ENCODE results near the gene BMP6. TPM values are rescaled to one million over a fixed set of nuclear protein-coding genes. Genes with fewer than 3 reads are reported as not detected.

BMP6 gene
- total RNA-seq, 1 donor from 2014 or later = 0.44 TPM

- Mint-ChIP-seq H3K9me3 (peaks cover 5% of the 10 kb centered on the region), H3K27me3 (ENCODE audit: low read depth) (peaks cover 59% of the 10 kb centered on the region), H3K27ac (ENCODE audit: unreplicated experiment) (no peak overlapping the region), H3K4me1 (no peaks in the 10 kb centered on the region), H3K36me3 (ENCODE audit: low read depth) (peaks cover 3% of the 10 kb centered on the region), H3K4me3 (no peak overlapping the region)
- no peak for DNase-seq (ENCODE audit: low read depth, low spot score)
- no peak for TF ChIP-seq CTCF (conservative IDR thresholded peaks at IDR 0.05)
Observed at GRCh38 chr6:7719364-7719850, 6.5 kb upstream of the BMP6 start.

GRCh38 chr6:7720346-7720745 lies 5.6 kb upstream of the BMP6 start:
- H3K4me3 Mint-ChIP-seq = no peak overlapping the region

GRCh38 chr6:7721649-7722048 lies 4.2 kb upstream of the BMP6 start:
- Mint-ChIP-seq H3K27ac (ENCODE audit: unreplicated experiment) (no peak overlapping the region), H3K27me3 (ENCODE audit: low read depth) (peaks cover 75% of the 10 kb centered on the region), H3K9me3 (peaks cover under 1% of the 10 kb centered on the region), H3K4me1 (no peaks in the 10 kb centered on the region), H3K4me3 (no peak overlapping the region), H3K36me3 (ENCODE audit: low read depth) (no peaks in the 10 kb centered on the region)
- no peak for DNase-seq (ENCODE audit: low read depth, low spot score)
- peak; percentile 58 for TF ChIP-seq CTCF (conservative IDR thresholded peaks at IDR 0.05)

More at GRCh38 chr6:7720346-7720745, 5.6 kb upstream of the BMP6 start:
- peaks cover 5% of the 10 kb centered on the region for H3K9me3 Mint-ChIP-seq
- H3K36me3 Mint-ChIP-seq (ENCODE audit: low read depth) = peaks cover 3% of the 10 kb centered on the region
- TF ChIP-seq CTCF (conservative IDR thresholded peaks at IDR 0.05) = no peak
- no peaks in the 10 kb centered on the region for H3K4me1 Mint-ChIP-seq
- H3K27ac Mint-ChIP-seq (ENCODE audit: unreplicated experiment) = no peak overlapping the region
- H3K27me3 Mint-ChIP-seq (ENCODE audit: low read depth) = peaks cover 66% of the 10 kb centered on the region
- no peak for DNase-seq (ENCODE audit: low read depth, low spot score)

- Mint-ChIP-seq H3K27ac (ENCODE audit: unreplicated experiment) (no peak overlapping the region), H3K36me3 (ENCODE audit: low read depth) (no peaks in the 10 kb centered on the region), H3K4me3 (peak overlapping the region; percentile 60), H3K27me3 (ENCODE audit: low read depth) (peaks cover 77% of the 10 kb centered on the region), H3K4me1 (peaks cover 3% of the 10 kb centered on the region), H3K9me3 (no peaks in the 10 kb centered on the region)
- peak; percentile 68 for TF ChIP-seq CTCF (conservative IDR thresholded peaks at IDR 0.05)
- DNase-seq (ENCODE audit: low read depth, low spot score) = peak; percentile 78
Observed at GRCh38 chr6:7723041-7723447, 2.9 kb upstream of the BMP6 start.

- Mint-ChIP-seq H3K9me3 (no peaks in the 10 kb centered on the region), H3K4me3 (no peak overlapping the region), H3K4me1 (peaks cover 8% of the 10 kb centered on the region), H3K36me3 (ENCODE audit: low read depth) (no peaks in the 10 kb centered on the region), H3K27ac (ENCODE audit: unreplicated experiment) (no peak overlapping the region), H3K27me3 (ENCODE audit: low read depth) (peaks cover 80% of the 10 kb centered on the region)
- DNase-seq (ENCODE audit: low read depth, low spot score) = no peak
- TF ChIP-seq CTCF (conservative IDR thresholded peaks at IDR 0.05) = no peak
Observed at GRCh38 chr6:7723554-7723953, 2.3 kb upstream of the BMP6 start.
